HG02981 (cell line): ENCODE measurements around the gene SLC24A3.

Experiments used
- ATAC-seq: cut with Tn5 transposase; IDR thresholded peaks from one replicate; pipeline ENCODE4 v1.9.1; 2021; ENCODE audit warnings: mild to moderate bottlenecking, moderate library complexity; ENCODE audit not compliant: unreplicated experiment

Gene SLC24A3

DNA sequence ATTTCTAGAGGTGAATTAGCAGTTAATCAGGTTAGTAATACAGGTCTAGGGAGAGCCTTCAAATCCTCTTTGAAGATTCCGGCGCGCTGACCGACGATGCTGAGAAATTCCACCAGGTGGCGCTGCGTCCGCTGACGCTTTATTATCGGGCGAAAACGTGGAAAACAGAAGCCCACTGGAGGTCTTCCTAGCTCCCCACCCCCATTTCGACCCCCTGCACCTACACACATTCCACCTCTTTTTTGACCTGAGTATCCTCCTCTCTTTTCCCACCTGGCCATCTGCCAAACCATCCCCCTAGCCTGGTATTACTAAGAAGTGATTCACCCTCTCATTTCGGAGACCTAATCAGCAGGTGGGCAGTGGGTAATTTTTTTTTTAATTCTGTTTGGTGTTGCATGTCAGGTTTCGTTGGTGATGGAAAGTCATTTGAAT is 480.3 kb downstream of the SLC24A3 start:
- no peak for ATAC-seq

DNA sequence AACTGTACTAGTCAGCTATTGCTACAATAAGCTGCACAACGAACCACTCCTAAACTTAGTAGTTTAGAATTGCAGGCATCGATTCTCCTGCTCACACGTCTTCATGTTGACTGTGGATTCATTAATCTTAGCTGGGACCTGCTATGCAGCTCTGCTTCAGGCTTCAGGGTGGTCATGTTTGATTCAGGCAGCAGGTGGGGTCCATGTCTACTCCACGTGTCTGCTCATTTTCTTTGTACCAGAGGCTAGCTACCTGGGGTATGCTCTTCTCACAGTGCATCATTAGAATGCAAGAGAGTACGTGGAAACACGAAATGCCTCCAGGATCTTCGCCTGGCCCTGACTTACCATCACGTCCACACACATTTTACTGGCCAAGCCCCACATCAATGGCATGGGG is 481.1 kb downstream of the SLC24A3 start:
- no peak for ATAC-seq

DNA sequence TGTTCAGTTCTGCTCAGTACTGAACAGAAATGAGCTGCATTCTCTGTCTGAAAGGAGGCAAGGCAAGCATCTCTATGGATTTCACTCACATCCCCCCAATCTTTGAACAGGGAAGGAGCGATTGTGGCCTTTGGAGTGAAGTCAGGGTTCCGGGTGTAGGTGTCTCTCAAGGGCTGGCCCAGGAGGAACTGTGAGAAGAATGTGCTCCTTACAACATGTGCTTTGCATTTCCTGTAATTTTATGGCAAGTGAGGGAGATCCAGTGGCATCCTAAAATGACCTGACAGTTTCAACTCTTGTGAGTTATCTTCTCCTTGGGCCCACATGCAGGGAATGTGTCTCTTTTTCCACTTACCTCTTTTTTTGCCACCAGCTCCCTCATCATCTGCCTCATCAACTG is 482.6 kb downstream of the SLC24A3 start:
- ATAC-seq: no peak

GRCh38 chr20:19696620-19697019 is 484.2 kb downstream of the SLC24A3 start:
- ATAC-seq: no peak

- no peak for ATAC-seq
Observed at GRCh38 chr20:19697415-19697814, 485.0 kb downstream of the SLC24A3 start.

- no peak for ATAC-seq
Observed at GRCh38 chr20:19699180-19699971, 486.9 kb downstream of the SLC24A3 start.

GRCh38 chr20:19701429-19701828 is 489.0 kb downstream of the SLC24A3 start:
- ATAC-seq: no peak

DNA sequence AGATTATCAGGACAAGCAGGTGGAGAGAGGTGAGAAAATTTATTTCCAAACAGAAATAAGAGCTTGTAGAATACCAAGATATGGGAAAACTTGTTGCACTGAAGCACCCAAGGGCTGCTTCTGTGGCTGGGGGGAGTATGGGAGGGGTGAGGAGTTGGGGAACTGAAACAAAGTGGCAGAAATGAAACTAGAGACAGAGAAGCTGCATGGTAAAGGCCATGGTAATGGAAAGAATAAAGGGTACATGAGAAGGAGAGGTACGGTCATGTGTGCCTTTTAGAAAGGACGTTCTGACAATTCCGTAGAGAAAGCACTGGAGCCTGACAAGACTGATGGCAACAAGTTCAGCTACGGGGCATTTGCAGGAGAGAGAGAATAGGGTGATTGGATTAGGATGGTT is 494.0 kb downstream of the SLC24A3 start:
- ATAC-seq: peak; percentile 71

GRCh38 chr20:19709635-19710335 is 497.3 kb downstream of the SLC24A3 start:
- ATAC-seq: no peak

- no peak for ATAC-seq
Observed at GRCh38 chr20:19710336-19711120, 498.1 kb downstream of the SLC24A3 start.

- ATAC-seq: no peak
Observed at GRCh38 chr20:19711126-19711525, 498.7 kb downstream of the SLC24A3 start.

GRCh38 chr20:19712721-19713260 is 500.3 kb downstream of the SLC24A3 start:
- no peak for ATAC-seq

DNA sequence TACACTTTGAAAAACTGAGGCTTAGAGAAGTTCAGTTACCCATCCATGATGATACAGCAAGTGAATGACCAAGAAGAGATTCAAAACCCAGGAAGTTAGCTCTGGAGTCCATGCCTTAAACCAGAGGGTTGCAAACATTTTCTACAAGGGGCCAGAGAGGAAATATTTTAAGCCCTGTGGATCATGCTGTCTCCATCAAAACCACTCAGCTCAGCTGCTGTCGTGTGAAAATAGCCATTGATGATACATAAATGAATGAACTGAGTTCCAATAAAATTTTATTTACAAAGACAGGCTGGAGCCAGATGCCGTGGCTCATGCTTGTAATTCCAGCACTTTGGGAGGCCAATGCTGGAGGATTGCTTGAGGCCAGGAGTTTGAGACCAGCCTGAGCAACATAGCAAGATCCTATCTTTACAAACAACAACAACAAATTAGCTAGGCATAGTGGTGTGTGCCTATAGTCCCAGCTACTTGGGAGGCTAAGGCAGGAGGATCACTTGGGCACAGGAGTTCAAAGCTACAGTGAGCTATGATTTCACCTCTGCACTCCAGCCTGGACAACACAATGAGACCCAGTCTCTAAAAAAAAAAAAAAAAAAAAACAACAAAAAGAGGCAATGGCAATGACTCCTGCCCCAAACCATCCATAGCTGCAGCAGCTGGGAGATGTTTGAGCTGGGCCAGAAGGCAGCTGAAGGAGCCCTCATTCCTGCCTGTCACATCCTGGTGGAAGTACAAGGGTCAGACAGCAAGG is 501.6 kb downstream of the SLC24A3 start:
- ATAC-seq: no peak

GRCh38 chr20:19714579-19714840 is 502.1 kb downstream of the SLC24A3 start:
- no peak for ATAC-seq

DNA sequence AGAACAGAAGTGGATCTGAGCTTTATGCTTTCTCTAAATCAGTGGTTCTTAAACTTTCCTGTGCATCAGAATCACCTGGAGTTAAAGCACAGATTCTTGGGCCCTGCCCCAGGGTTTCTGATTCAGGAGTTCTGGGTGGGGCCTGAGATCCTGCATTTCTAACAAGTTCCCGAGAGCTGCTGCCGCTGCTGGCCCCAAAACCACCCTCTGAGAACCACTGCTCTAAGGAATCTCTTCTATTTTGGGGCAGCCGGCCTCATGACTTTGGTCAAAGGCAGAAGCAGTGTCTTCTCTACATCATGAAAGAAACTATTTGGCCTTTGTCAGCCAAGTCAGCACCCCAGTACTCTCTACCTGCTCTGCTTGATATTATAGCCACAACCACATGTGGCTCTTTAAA is 503.5 kb downstream of the SLC24A3 start:
- ATAC-seq: no peak

DNA sequence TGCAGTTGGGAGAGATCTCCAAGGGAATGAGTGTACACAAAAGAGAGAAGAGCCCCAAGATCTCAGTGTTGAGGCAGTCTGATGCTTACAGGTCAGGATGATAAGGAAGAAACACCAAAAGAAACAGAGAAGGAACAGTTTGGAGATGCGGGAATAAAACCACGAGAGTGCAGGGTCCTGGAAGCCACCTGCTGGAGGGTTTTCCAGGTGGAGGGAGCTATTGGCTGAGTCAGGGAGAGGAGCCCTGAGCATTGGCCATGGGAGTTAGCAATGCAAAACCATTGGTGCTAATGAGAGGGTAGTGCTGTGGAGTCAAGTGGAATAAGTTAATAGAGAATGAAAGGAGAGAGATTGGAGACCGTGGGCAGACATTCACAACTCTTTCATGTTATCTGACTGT is 506.4 kb downstream of the SLC24A3 start:
- no peak for ATAC-seq

- no peak for ATAC-seq
Observed at GRCh38 chr20:19720991-19721390, 508.5 kb downstream of the SLC24A3 start.

GRCh38 chr20:19723051-19723450 is 510.6 kb downstream of the SLC24A3 start:
- ATAC-seq: no peak

DNA sequence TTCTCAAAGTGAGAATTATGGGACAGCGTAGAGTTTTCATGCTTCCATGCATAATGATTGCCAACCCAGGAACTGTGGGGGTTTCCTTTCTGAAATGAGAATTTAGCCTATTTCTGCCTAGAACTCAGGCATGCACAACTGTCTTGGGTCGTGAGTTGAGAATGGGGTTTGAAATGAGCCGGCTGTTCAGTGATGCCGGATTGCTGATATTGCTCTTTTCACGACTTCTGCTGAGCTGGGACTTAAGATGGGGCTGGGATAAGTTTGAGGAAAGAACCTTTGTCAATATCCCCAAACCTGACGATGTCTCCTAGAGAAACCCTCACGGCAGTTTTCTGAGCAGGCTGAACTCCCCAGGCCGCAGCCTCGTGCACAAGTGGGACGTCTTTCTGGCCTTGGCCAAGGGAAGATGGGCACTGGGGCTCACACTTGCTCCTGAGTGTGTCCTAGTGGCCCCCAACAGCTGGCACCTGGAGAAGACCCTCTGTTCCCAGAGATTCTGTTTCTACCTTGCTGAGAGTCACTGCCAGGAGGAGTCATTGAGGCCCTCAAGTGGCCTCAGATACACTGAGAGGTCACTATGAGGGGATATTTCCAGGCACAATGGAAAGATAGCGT is 511.5 kb downstream of the SLC24A3 start:
- ATAC-seq: no peak

DNA sequence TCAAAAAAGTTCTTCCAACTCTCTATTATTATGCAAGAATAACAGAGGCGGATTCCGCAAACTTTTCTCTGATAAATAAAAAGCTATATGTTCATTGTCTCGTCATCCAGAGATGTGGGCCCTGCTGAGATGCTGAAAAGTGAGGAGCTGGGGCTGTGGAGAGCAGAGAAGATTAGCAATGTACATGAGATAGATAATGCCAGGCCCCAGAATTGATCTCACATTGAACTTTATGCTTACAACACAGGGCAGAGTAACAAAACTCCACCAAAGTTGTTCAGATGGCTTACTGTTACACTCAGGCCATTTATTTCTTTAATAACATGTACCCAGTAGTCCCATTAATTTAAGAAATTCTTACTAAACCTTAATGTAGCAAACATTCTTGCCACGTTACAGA is 512.9 kb downstream of the SLC24A3 start:
- ATAC-seq: no peak
